GM12878 (cell line): ENCODE data around the gene AMOTL1. TPM values are rescaled to one million over a fixed set of nuclear protein-coding genes. Genes with fewer than 3 reads are reported as not detected.

Source experiments
- ATAC-seq: fragments of 200-7000 bp; cut with Tn5 transposase; 3 replicates; pipeline ENCODE4 v1.9.1; 2020; ENCODE audit warnings: mild to moderate bottlenecking, moderate library complexity
- BruUV-seq: library from RNA; stranded (reverse); fragments of 400-500 nt; replicated peaks from 2 replicates; lab custom pipeline; 2021; lab: Mats Ljungman, UMichigan
- CTCF ChIA-PET: fragments of 300-600 bp; sonication (Branson Sonifier 250); formaldehyde crosslinking; extraction: SDS; loops from one replicate; lab custom pipeline; 2021; ENCODE audit warnings: inconsistent platforms; lab: Yijun Ruan, JAX
- POLR2A ChIA-PET: fragments of 350-600 bp; formaldehyde crosslinking; extraction: SDS; loops from one replicate; lab custom pipeline; 2021; ENCODE audit warnings: inconsistent platforms; lab: Charles Lee
- RAD21 ChIA-PET: fragments of 300-600 bp; sonication (Branson Sonifier 250); formaldehyde crosslinking; loops from one replicate; lab custom pipeline; 2023; ENCODE audit warnings: antibody characterized with exemption; ENCODE audit not compliant: unreplicated experiment; lab: Charles Lee
- SMC1A ChIA-PET: fragments of 300-600 bp; sonication (Branson Sonifier 250); formaldehyde crosslinking; loops from one replicate; lab custom pipeline; 2023; ENCODE audit not compliant: unreplicated experiment, uncharacterized antibody; lab: Charles Lee
- DNase-seq: peaks from one replicate; pipeline ENCODE4 v3.0.0-alpha.2; 2011; ENCODE audit warnings: low read depth, low spot score
- FAIRE-seq: peaks from 3 replicates; lab custom pipeline; 2011; peaks lifted over from hg19 to GRCh38; lab: Jason Lieb, UNC
- H2AFZ ChIP-seq: 2 replicates; pipeline ENCODE4 v1.6.0; 2011; ENCODE audit warnings: low read depth, low read length, control low read depth; ENCODE audit not compliant: control insufficient read depth
- H3K27ac ChIP-seq: 2 replicates; pipeline ENCODE4 v1.5.1; 2011; ENCODE audit warnings: control low read depth; ENCODE audit not compliant: control insufficient read depth, insufficient read depth
- H3K27me3 ChIP-seq, 2 experiments: replicated peaks in 1 of 2; 2 replicates each; pipeline versions ENCODE4 v1.6.0 to v1.6.1; 2011; ENCODE audit warnings: low read length in 1 of 2; ENCODE audit not compliant: control insufficient read depth in 2 of 2, insufficient read depth in 2 of 2
- H3K36me3 ChIP-seq, 2 experiments: 2 replicates each; pipeline ENCODE4 v1.5.1; 2011; ENCODE audit warnings: low read length in 1 of 2; ENCODE audit not compliant: control insufficient read depth in 2 of 2, insufficient read depth in 2 of 2
- H3K4me1 ChIP-seq: 2 replicates; pipeline ENCODE4 v1.6.1; 2011; ENCODE audit warnings: mild to moderate bottlenecking, low read length, moderate library complexity, mixed read lengths; ENCODE audit not compliant: control insufficient read depth, insufficient read depth
- H3K4me2 ChIP-seq: 2 replicates; pipeline ENCODE4 v1.6.0; 2011; ENCODE audit warnings: control low read depth; ENCODE audit not compliant: control insufficient read depth, insufficient read depth
- H3K4me3 ChIP-seq: fragments of 200-600 bp; sonication (generic); 2 replicates; pipeline ENCODE4 v1.5.1; 2016
- H3K79me2 ChIP-seq: 2 replicates; pipeline ENCODE4 v1.6.0; 2011; ENCODE audit warnings: low read length; ENCODE audit not compliant: control insufficient read depth, insufficient read depth
- H3K9ac ChIP-seq: 2 replicates; pipeline ENCODE4 v1.8.0; 2011; ENCODE audit warnings: low read length, control low read depth, mixed read lengths; ENCODE audit not compliant: control insufficient read depth, insufficient read depth
- H3K9me3 ChIP-seq: replicated peaks from 3 replicates; pipeline ENCODE4 v1.5.1; 2011; ENCODE audit warnings: mild to moderate bottlenecking, low read length; ENCODE audit not compliant: control insufficient read depth, insufficient read depth
- H4K20me1 ChIP-seq: 2 replicates; pipeline ENCODE4 v1.6.0; 2011; ENCODE audit not compliant: control insufficient read depth, insufficient read depth
- ASH2L ChIP-seq: fragments of 300-600, 200-600 bp; sonication (generic); IDR thresholded peaks from 2 replicates; pipeline ENCODE4 v1.6.1; 2017; ENCODE audit warnings: low read depth, mild to moderate bottlenecking, borderline replicate concordance
- BACH1 ChIP-seq: fragments of 450-650 bp; IDR thresholded peaks from 2 replicates; pipeline ENCODE4 v1.6.1; 2017; ENCODE audit warnings: mild to moderate bottlenecking, borderline replicate concordance
- BCL11A ChIP-seq: IDR thresholded peaks from 2 replicates; pipeline ENCODE4 v1.6.1; 2011; ENCODE audit warnings: low read depth, low read length
- EP300 ChIP-seq, 2 experiments: fragments of 150-350 bp in 1 of 2; IDR thresholded peaks; 2 replicates each; pipeline ENCODE4 v1.6.1; 2011 to 2012; ENCODE audit warnings: low read depth in 2 of 2, low read length in 2 of 2, borderline replicate concordance in 1 of 2, improper control_type of control experiment in 1 of 2, inconsistent platforms in 1 of 2; ENCODE audit not compliant: control insufficient read depth in 1 of 2
- IKZF2 ChIP-seq, 2 experiments: fragments of 450-650 bp; IDR thresholded peaks; 2 replicates each; pipeline ENCODE4 v1.6.1; 2017; ENCODE audit warnings: mild to moderate bottlenecking in 2 of 2, moderate library complexity in 2 of 2
- MXI1 ChIP-seq: fragments of 150-350 bp; IDR thresholded peaks from 2 replicates; pipeline ENCODE4 v1.6.1; 2011; ENCODE audit warnings: low read depth, mild to moderate bottlenecking, inconsistent platforms, low read length, improper control_type of control experiment
- NFYB ChIP-seq: IDR thresholded peaks from 2 replicates; pipeline ENCODE4 v1.6.1; 2011; ENCODE audit warnings: low read depth, mild to moderate bottlenecking, low read length, improper control_type of control experiment, moderate library complexity; ENCODE audit not compliant: insufficient read depth
- POLR2AphosphoS5 ChIP-seq: IDR thresholded peaks from 2 replicates; pipeline ENCODE4 v1.6.1; 2011; ENCODE audit warnings: mild to moderate bottlenecking, low read length, inconsistent platforms
- SIN3A ChIP-seq: IDR thresholded peaks from 2 replicates; pipeline ENCODE4 v1.6.1; 2012; ENCODE audit warnings: low read depth, low read length, improper control_type of control experiment
- STAT3 ChIP-seq: IDR thresholded peaks from 2 replicates; pipeline ENCODE4 v1.6.1; 2011; ENCODE audit warnings: low read depth, low read length, improper control_type of control experiment
- ZNF274 ChIP-seq: IDR thresholded peaks from one replicate; pipeline ENCODE4 v1.8.0; 2011; ENCODE audit not compliant: insufficient read length, insufficient read depth
- WGBS: methylation state at CpG from one replicate; pipeline ENCODE4 v1.1.6; 2016; ENCODE audit warnings: low lambda C conversion rate; ENCODE audit not compliant: insufficient replicate concordance, insufficient coverage; ENCODE audit errors: missing lambda C conversion rate; 5-methylcytosine and 5-hydroxymethylcytosine counted together
- in situ Hi-C: fragments of 300-500 bp; cut with MboI; formaldehyde crosslinking; loops from 9 replicates; pipeline ENCODE4 v1.14.3; 2018; ENCODE audit warnings: mixed read lengths
- intact Hi-C: fragments of 100-400 bp; cut with micrococcal nuclease; formaldehyde crosslinking; loops from one replicate; pipeline ENCODE4 v1.14.2; 2022; ENCODE audit not compliant: unreplicated experiment
- polyA plus RNA-seq, 11 experiments: library from polyadenylated mRNA; depleted of rRNA in 4 of 11; unstranded in 6 of 11; stranded (reverse) in 5 of 11; fragments of >200 nt; fragmentation: Nextera tagmentation in 4 of 11; fragmentation: Illumina TruSeq in 1 of 11; extraction: Ambion mirVana in 4 of 11; extraction: Trizol in 1 of 11; gene quantifications; 1 replicate in 1 of 11; 2 replicates in 10 of 11; pipeline versions ENCODE4 v1.2.1 to v1.2.3, GENCODE V29; 2011 to 2016; ENCODE audit warnings: inconsistent platforms in 2 of 11, missing spikeins in 2 of 11, low read depth in 1 of 11
- total RNA-seq, 4 experiments: library from RNA; depleted of rRNA in 3 of 4; stranded (reverse); fragments of >200 nt in 3 of 4; fragmentation: Illumina TruSeq in 1 of 4; extraction: Trizol in 1 of 4; gene quantifications; 2 replicates each; pipeline versions ENCODE4 v1.2.1 to v1.2.3, GENCODE V29; 2013 to 2021

Gene AMOTL1
- total and polyA plus RNA-seq, 10 of the 15 experiments (the other 5 are each of a cell fraction or from before 2014, with no cell fraction given), result under 0.01 to 0.41 (median 0.01) TPM; not detected in 7

GRCh38 chr11:94728541-94728940 lies 39.6 kb upstream of the AMOTL1 start:
- intact Hi-C loops, result no loop called here
- no peaks in the 10 kb centered on the region for H3K9me3 ChIP-seq
- H3K79me2 ChIP-seq, result no peaks in the 10 kb centered on the region
- H3K27me3 ChIP-seq, result peaks cover 0 to 3% of the 10 kb centered on the region in 2 experiments; a peak in 1 of 4 replicates
- ATAC-seq (no peak), DNase-seq (no peak), FAIRE-seq (no peak)
- H3K27ac ChIP-seq, result no peak overlapping the region
- no peak overlapping the region for H2AFZ ChIP-seq
- CTCF ChIA-PET, result interaction anchor here (0.5 kb wide), 1 partner anchor 169 kb away, joined by 3 read pairs; no protein-coding TSS in a partner anchor
- H3K4me3 ChIP-seq, result no peak overlapping the region
- TF ChIP-seq MXI1 (no peak), ASH2L (no peak), BACH1 (no peak), BCL11A (no peak), IKZF2 (IDR thresholded peaks at IDR 0.05) (no peak), NFYB (no peak), SIN3A (no peak), STAT3 (no peak), EP300 (IDR thresholded peaks at IDR 0.05; ENCODE audit: borderline replicate concordance in 1 of 2, control insufficient read depth in 1 of 2, low read depth in 2 of 2, low read length in 2 of 2) (no peak), ZNF274 (no peak), POLR2AphosphoS5 (no peak)
- TF ChIP-seq, all 136 proteins: peak for 0
- WGBS, result 0% methylated on average over 1 of the region's 1 CpG
- in situ Hi-C loops, result no loop called here
- Histone ChIP-seq H4K20me1 (no peaks in the 10 kb centered on the region), H3K4me2 (no peak overlapping the region), H3K36me3 (no peaks in the 10 kb centered on the region), H3K4me1 (no peaks in the 10 kb centered on the region), H3K9ac (no peak overlapping the region)
- POLR2A ChIA-PET, result no interaction called here
- SMC1A ChIA-PET, result no interaction called here
- BruUV-seq, result no TSS peak
- RAD21 ChIA-PET, result no interaction called here
